KMS-11 (cell line): ENCODE measurements around the gene CAMK2G.
A peak's percentile ranks its signal among the peaks of the same experiment; 100 is the strongest.

ENCODE experiments used
- H2AFZ ChIP-seq: fragments of 200-600 bp; sonication (generic); 2 replicates; pipeline ENCODE4 v1.6.1; 2016; ENCODE audit warnings: antibody characterized with exemption, mixed run types, low read depth
- H3K27ac ChIP-seq: fragments of 200-600 bp; sonication (generic); 2 replicates; pipeline ENCODE4 v1.6.1; 2016; ENCODE audit warnings: mild to moderate bottlenecking, mixed run types
- H3K27me3 ChIP-seq: fragments of 200-600 bp; sonication (generic); 2 replicates; pipeline ENCODE4 v1.6.1; 2017; ENCODE audit warnings: mild to moderate bottlenecking, low read depth, mixed run types, moderate library complexity; ENCODE audit not compliant: insufficient read depth
- H3K36me3 ChIP-seq: fragments of 200-600 bp; sonication (generic); 2 replicates; pipeline ENCODE4 v1.6.1; 2017; ENCODE audit warnings: mild to moderate bottlenecking, mixed run types; ENCODE audit not compliant: insufficient read depth
- H3K4me1 ChIP-seq: fragments of 200-600 bp; sonication (generic); 2 replicates; pipeline ENCODE4 v1.6.1; 2016; ENCODE audit warnings: mild to moderate bottlenecking, low read depth, mixed run types; ENCODE audit not compliant: poor library complexity, severe bottlenecking
- H3K4me2 ChIP-seq: fragments of 200-600 bp; sonication (generic); 2 replicates; pipeline ENCODE4 v1.7.0; 2016; ENCODE audit warnings: mild to moderate bottlenecking, mixed run types
- H3K4me3 ChIP-seq: fragments of 200-600 bp; sonication (generic); IDR thresholded peaks from 2 replicates; pipeline ENCODE4 v1.6.1; 2017; ENCODE audit warnings: low read depth, low read length, mixed read lengths; ENCODE audit not compliant: insufficient read depth
- H3K79me2 ChIP-seq: fragments of 200-600 bp; sonication (generic); 2 replicates; pipeline ENCODE4 v1.6.1; 2016; ENCODE audit warnings: low read depth, mixed run types; ENCODE audit not compliant: insufficient read depth
- H3K9ac ChIP-seq: fragments of 200-600 bp; sonication (generic); 2 replicates; pipeline ENCODE4 v1.6.1; 2016; ENCODE audit warnings: mild to moderate bottlenecking, mixed run types
- H4K20me1 ChIP-seq: fragments of 200-600 bp; sonication (generic); 2 replicates; pipeline ENCODE4 v1.6.1; 2016; ENCODE audit warnings: mild to moderate bottlenecking, mixed run types; ENCODE audit not compliant: insufficient read depth
- TF ChIP-seq, protein P1 (sequence below): fragments of 200-600 bp; sonication (generic); conservative IDR thresholded peaks from 2 replicates; pipeline ENCODE4 v1.6.1; 2017; ENCODE audit warnings: low read depth, mild to moderate bottlenecking, antibody characterized with exemption, low read length, moderate library complexity, mixed read lengths

Gene CAMK2G

DNA sequence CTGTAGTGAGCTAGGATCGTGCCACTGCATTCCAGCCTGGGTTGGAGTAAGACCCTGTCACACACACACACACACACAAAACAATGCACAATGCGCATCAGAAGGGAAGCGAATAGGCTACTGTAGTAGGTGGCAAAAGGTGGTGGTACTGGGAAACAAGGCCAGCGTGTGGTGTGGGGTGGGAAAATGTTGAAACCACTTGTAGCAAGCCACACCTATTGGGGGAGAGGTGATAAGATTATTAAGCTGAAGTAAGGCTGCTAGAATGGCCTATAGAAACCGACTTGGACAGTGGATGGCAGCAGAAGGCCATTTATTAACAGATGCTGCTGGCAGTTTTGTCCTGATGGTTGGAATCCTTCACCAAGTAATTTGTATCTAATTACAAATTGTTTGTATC is 99.7 kb downstream of the CAMK2G start:
- H4K20me1 ChIP-seq = no peaks in the 10 kb centered on the region
- no peak overlapping the region for H3K9ac ChIP-seq
- peak overlapping the region; percentile 49; the same call in 1 of the 2 replicates for H3K4me2 ChIP-seq
- no peaks in the 10 kb centered on the region for H3K36me3 ChIP-seq
- TF ChIP-seq, protein P1, sequence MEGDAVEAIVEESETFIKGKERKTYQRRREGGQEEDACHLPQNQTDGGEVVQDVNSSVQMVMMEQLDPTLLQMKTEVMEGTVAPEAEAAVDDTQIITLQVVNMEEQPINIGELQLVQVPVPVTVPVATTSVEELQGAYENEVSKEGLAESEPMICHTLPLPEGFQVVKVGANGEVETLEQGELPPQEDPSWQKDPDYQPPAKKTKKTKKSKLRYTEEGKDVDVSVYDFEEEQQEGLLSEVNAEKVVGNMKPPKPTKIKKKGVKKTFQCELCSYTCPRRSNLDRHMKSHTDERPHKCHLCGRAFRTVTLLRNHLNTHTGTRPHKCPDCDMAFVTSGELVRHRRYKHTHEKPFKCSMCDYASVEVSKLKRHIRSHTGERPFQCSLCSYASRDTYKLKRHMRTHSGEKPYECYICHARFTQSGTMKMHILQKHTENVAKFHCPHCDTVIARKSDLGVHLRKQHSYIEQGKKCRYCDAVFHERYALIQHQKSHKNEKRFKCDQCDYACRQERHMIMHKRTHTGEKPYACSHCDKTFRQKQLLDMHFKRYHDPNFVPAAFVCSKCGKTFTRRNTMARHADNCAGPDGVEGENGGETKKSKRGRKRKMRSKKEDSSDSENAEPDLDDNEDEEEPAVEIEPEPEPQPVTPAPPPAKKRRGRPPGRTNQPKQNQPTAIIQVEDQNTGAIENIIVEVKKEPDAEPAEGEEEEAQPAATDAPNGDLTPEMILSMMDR = no peak
- no peaks in the 10 kb centered on the region for H3K27me3 ChIP-seq
- H3K79me2 ChIP-seq = no peaks in the 10 kb centered on the region; the same call in 1 of the 2 replicates
- H3K4me1 ChIP-seq = peaks cover 29% of the 10 kb centered on the region
- no peak overlapping the region for H2AFZ ChIP-seq
- no peak overlapping the region for H3K27ac ChIP-seq
- H3K4me3 ChIP-seq = no peak overlapping the region

DNA sequence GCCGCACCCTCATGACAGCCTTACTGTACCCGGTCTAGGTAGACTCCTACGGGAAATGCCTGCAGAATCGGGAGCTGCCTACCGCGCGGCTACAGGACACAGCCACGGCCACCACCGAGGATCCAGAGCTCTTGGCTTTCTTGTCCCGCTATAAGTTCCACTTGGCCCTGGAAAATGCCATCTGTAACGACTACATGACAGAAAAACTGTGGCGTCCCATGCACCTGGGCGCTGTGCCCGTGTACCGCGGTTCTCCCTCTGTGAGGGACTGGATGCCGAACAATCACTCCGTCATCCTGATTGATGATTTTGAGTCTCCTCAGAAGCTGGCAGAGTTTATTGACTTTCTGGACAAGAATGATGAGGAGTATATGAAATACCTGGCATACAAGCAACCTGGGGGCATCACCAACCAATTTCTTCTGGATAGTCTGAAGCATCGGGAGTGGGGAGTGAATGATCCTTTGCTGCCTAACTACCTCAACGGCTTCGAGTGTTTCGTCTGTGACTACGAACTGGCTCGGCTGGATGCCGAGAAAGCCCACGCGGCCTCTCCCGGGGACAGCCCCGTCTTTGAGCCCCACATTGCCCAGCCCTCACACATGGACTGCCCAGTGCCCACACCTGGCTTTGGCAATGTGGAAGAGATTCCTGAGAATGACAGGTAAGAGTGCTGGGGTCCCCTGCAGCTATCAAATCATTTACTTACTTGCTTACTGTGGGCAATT is 101.0 kb downstream of the CAMK2G start:
- no peaks in the 10 kb centered on the region for H3K36me3 ChIP-seq
- no peaks in the 10 kb centered on the region for H4K20me1 ChIP-seq
- H3K4me1 ChIP-seq = peaks cover 29% of the 10 kb centered on the region
- TF ChIP-seq, protein P1 = no peak
- peak overlapping the region; percentile 48; the same call in 1 of the 2 replicates for H3K27ac ChIP-seq
- H2AFZ ChIP-seq = peak overlapping the region; percentile 85
- H3K27me3 ChIP-seq = no peaks in the 10 kb centered on the region
- peak overlapping the region; percentile 49 for H3K4me2 ChIP-seq
- no peak overlapping the region for H3K4me3 ChIP-seq
- H3K9ac ChIP-seq = peak overlapping the region; percentile 59
- no peaks in the 10 kb centered on the region; the same call in 1 of the 2 replicates for H3K79me2 ChIP-seq

DNA sequence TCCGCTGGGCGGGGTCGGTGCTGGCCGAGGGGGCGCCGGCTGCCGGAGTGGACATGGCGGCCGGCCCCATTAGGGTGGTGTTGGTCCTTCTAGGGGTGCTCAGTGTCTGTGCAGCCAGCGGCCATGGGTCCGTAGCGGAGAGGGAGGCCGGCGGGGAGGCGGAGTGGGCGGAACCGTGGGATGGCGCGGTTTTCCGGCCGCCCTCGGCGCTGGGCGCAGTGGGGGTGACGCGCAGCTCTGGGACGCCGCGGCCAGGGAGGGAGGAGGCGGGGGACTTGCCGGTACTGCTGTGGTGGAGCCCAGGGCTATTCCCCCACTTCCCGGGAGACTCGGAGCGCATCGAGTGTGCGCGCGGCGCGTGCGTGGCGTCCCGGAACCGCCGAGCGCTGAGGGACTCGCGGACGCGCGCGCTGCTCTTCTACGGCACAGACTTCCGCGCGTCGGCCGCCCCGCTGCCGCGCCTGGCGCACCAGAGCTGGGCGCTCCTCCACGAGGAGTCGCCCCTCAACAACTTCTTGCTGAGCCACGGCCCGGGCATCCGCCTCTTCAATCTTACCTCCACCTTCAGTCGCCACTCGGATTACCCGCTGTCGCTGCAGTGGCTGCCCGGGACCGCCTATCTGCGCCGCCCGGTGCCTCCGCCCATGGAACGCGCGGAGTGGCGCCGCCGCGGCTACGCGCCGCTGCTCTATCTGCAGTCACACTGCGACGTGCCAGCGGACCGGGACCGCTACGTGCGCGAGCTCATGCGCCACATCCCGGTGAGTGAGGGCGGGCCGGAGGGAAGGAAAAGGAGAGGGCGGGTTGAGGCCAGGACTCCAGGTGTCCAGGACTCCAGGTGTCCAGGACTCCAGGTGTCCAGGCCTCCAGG is 101.8 kb downstream of the CAMK2G start:
- Histone ChIP-seq H3K4me1 (peaks cover 29% of the 10 kb centered on the region), H2AFZ (peak overlapping the region; percentile 85), H3K4me3 (no peak overlapping the region), H3K27ac (peak overlapping the region; percentile 48), H3K27me3 (no peaks in the 10 kb centered on the region), H3K4me2 (peak overlapping the region; percentile 49), H3K36me3 (no peaks in the 10 kb centered on the region), H4K20me1 (no peaks in the 10 kb centered on the region), H3K9ac (peak overlapping the region; percentile 59), H3K79me2 (no peaks in the 10 kb centered on the region; the same call in 1 of the 2 replicates)
- TF ChIP-seq, protein P1 = no peak

DNA sequence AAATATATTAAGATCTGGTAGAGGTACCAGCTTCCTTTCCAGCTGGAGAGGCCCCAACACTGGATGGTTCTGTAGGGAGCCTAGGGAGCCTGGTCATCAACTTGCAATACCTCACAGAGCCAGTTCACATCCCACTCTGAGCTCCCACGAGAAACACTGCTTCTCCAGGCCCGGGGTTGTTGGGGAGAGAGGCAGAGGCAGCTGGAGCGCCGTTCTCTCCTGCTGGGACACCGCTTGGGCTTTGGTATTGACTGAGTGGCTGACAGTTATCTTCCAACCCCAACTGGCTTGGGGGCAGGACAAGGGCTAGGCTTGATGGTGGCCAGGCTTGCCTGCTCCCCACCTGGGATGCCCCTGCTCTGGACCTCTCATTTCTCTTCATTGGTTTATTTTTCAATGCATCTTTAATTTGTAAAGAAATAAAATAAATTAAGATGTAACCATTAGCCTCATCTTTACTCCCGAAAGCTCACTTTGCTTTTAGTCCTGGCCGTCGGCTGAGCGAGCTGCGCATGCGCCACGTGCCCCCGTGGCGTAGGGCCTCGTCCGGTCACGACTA is 102.6 kb downstream of the CAMK2G start:
- H2AFZ ChIP-seq = peak overlapping the region; percentile 85
- no peaks in the 10 kb centered on the region for H3K36me3 ChIP-seq
- H3K4me2 ChIP-seq = peak overlapping the region; percentile 49
- H3K79me2 ChIP-seq = no peaks in the 10 kb centered on the region; the same call in 1 of the 2 replicates
- H3K4me1 ChIP-seq = peaks cover 29% of the 10 kb centered on the region
- H3K27ac ChIP-seq = peak overlapping the region; percentile 48; the same call in 1 of the 2 replicates
- peak overlapping the region; percentile 59; the same call in 1 of the 2 replicates for H3K9ac ChIP-seq
- TF ChIP-seq, protein P1 = no peak
- no peaks in the 10 kb centered on the region for H3K27me3 ChIP-seq
- no peak overlapping the region for H3K4me3 ChIP-seq
- no peaks in the 10 kb centered on the region for H4K20me1 ChIP-seq
